HepG2 (cell line): Measurements from ENCODE around the gene ZC3H18. TPM values are rescaled to one million over a fixed set of nuclear protein-coding genes. Genes with fewer than 3 reads are reported as not detected.

ENCODE experiments used
- ARID5B ChIP-seq: IDR thresholded peaks from 2 replicates; pipeline ENCODE4 v1.4.0; 2020; ENCODE audit warnings: mild to moderate bottlenecking, missing genetic modification reagents
- BCL3 ChIP-seq: sonication (generic); formaldehyde crosslinking; IDR thresholded peaks from 2 replicates; pipeline ENCODE4 v1.5.1; 2020; ENCODE audit warnings: mild to moderate bottlenecking, missing genetic modification reagents, moderate library complexity
- CREB1 ChIP-seq, 2 experiments: fragments of 450-650 bp in 1 of 2; IDR thresholded peaks; 2 replicates each; pipeline ENCODE4 v1.6.1; 2016 to 2017; ENCODE audit warnings: control low read depth in 1 of 2, mild to moderate bottlenecking in 1 of 2, missing compliant biosample characterization in 1 of 2, missing genetic modification characterization in 1 of 2
- DMAP1 ChIP-seq: IDR thresholded peaks from 2 replicates; pipeline ENCODE4 v1.6.1; 2016
- DRAP1 ChIP-seq: IDR thresholded peaks from 2 replicates; pipeline ENCODE4 v1.6.1; 2016; ENCODE audit warnings: missing genetic modification reagents, missing compliant biosample characterization
- HDAC1 ChIP-seq: sonication (generic); formaldehyde crosslinking; IDR thresholded peaks from 2 replicates; pipeline ENCODE4 v1.5.1; 2020; ENCODE audit warnings: mild to moderate bottlenecking, missing genetic modification reagents
- HNRNPUL1 ChIP-seq: fragments of 200-400 bp; formaldehyde crosslinking; IDR thresholded peaks from 2 replicates; pipeline ENCODE4 v1.6.1; 2017; ENCODE audit warnings: low read depth, mild to moderate bottlenecking, low read length, moderate library complexity
- JUNB ChIP-seq: sonication (generic); formaldehyde crosslinking; IDR thresholded peaks from 2 replicates; pipeline ENCODE4 v1.8.0; 2022; ENCODE audit warnings: missing genetic modification reagents, mild to moderate bottlenecking, borderline replicate concordance
- KDM2A ChIP-seq: sonication (generic); formaldehyde crosslinking; IDR thresholded peaks from 2 replicates; pipeline ENCODE4 v1.4.0; 2020; ENCODE audit warnings: low read depth, missing genetic modification reagents, borderline replicate concordance
- NFKB2 ChIP-seq: sonication (generic); formaldehyde crosslinking; IDR thresholded peaks from 2 replicates; pipeline ENCODE4 v1.4.0; 2020; ENCODE audit warnings: missing genetic modification reagents, borderline replicate concordance
- PPARG ChIP-seq: conservative IDR thresholded peaks from 2 replicates; pipeline ENCODE4 v1.6.1; 2016; ENCODE audit warnings: missing biosample characterization, missing genetic modification reagents
- SRSF9 ChIP-seq: fragments of 200-400 bp; formaldehyde crosslinking; IDR thresholded peaks from 2 replicates; pipeline ENCODE4 v1.6.1; 2018; ENCODE audit warnings: borderline replicate concordance, mild to moderate bottlenecking, low read depth, low read length; ENCODE audit not compliant: insufficient read depth, poor library complexity, severe bottlenecking
- THAP11 ChIP-seq: IDR thresholded peaks from 2 replicates; pipeline ENCODE4 v1.6.1; 2016; ENCODE audit warnings: missing biosample characterization, missing genetic modification reagents
- TIGD3 ChIP-seq: sonication (generic); formaldehyde crosslinking; IDR thresholded peaks from 2 replicates; pipeline ENCODE4 v1.5.1; 2020; ENCODE audit warnings: mild to moderate bottlenecking, missing genetic modification reagents, borderline replicate concordance
- U2AF1 ChIP-seq: fragments of 200-400 bp; formaldehyde crosslinking; optimal IDR thresholded peaks from 2 replicates; pipeline ENCODE3; 2017; ENCODE audit warnings: mild to moderate bottlenecking, low read depth, low read length
- ZKSCAN5 ChIP-seq: sonication (generic); formaldehyde crosslinking; IDR thresholded peaks from 2 replicates; pipeline ENCODE4 v1.5.1; 2020; ENCODE audit warnings: mild to moderate bottlenecking, missing genetic modification reagents
- ZNF251 ChIP-seq: sonication (generic); formaldehyde crosslinking; IDR thresholded peaks from 2 replicates; pipeline ENCODE4 v1.9.0; 2021; ENCODE audit warnings: mild to moderate bottlenecking, missing genetic modification reagents
- ZNF572 ChIP-seq: sonication (generic); formaldehyde crosslinking; IDR thresholded peaks from 2 replicates; pipeline ENCODE4 v1.5.1; 2020; ENCODE audit warnings: mild to moderate bottlenecking, missing genetic modification reagents
- ZNF790 ChIP-seq: sonication (generic); formaldehyde crosslinking; IDR thresholded peaks from 2 replicates; pipeline ENCODE4 v1.8.0; 2022; ENCODE audit warnings: missing genetic modification reagents, mild to moderate bottlenecking, borderline replicate concordance
- polyA plus RNA-seq, 8 experiments: library from polyadenylated mRNA; depleted of rRNA in 3 of 8; stranded (reverse) in 7 of 8; unstranded in 1 of 8; fragments of >200 nt; fragmentation: Illumina TruSeq in 4 of 8; extraction: Trizol in 4 of 8; gene quantifications; 2 replicates each; pipeline versions ENCODE4 v1.2.1 to v1.2.3, GENCODE V29; 2011 to 2016; ENCODE audit warnings: low read depth in 4 of 8, missing spikeins in 1 of 8, mixed read lengths in 1 of 8; ENCODE audit not compliant: insufficient read depth in 1 of 8
- total RNA-seq, 5 experiments: library from RNA; depleted of rRNA; stranded (reverse); fragments of >200 nt; fragmentation: Illumina TruSeq; extraction: Trizol; gene quantifications; 2 replicates each; pipeline ENCODE4 v1.2.3, GENCODE V29; 2016; ENCODE audit warnings: low read depth in 1 of 5
- TF ChIP-seq, protein P1 (sequence below): sonication (generic); formaldehyde crosslinking; IDR thresholded peaks from 2 replicates; pipeline ENCODE4 v1.5.0; 2020; ENCODE audit warnings: missing genetic modification reagents, mild to moderate bottlenecking, borderline replicate concordance

The ZC3H18 gene
- total and polyA plus RNA-seq, 2 of the 13 experiments (the other 11 are each of a cell fraction or from before 2014, with no cell fraction given): 11.2 to 27.4 TPM

- TF ChIP-seq CREB1 (IDR thresholded peaks at IDR 0.05) (peak; percentile 97), CREB1 (CRISPR knock-in tag; IDR thresholded peaks at IDR 0.05) (peak; percentile 92), ZKSCAN5 (CRISPR knock-in tag) (no peak), BCL3 (CRISPR knock-in tag) (peak; percentile 97), ZNF251 (CRISPR knock-in tag) (peak; percentile 89; the same call in 1 of the 2 replicates), NFKB2 (CRISPR knock-in tag) (no peak), HDAC1 (peak; percentile 95), DRAP1 (CRISPR knock-in tag) (peak; percentile 99), KDM2A (CRISPR knock-in tag) (peak; percentile 76), SRSF9 (no peak), U2AF1 (no peak), ARID5B (CRISPR knock-in tag) (peak; percentile 63), ZNF790 (CRISPR knock-in tag) (peak; percentile 90; the same call in 1 of the 2 replicates), HNRNPUL1 (peak; percentile 27; the same call in 1 of the 2 replicates), ZNF572 (CRISPR knock-in tag) (peak; percentile 25; the same call in 1 of the 2 replicates), DMAP1 (CRISPR knock-in tag) (peak; percentile 86), JUNB (CRISPR knock-in tag) (no peak), TIGD3 (peak; percentile 57; the same call in 1 of the 2 replicates), PPARG (CRISPR knock-in tag) (peak; percentile 60; the same call in 1 of the 2 replicates), THAP11 (CRISPR knock-in tag) (peak; percentile 85)
- TF ChIP-seq, protein P1, sequence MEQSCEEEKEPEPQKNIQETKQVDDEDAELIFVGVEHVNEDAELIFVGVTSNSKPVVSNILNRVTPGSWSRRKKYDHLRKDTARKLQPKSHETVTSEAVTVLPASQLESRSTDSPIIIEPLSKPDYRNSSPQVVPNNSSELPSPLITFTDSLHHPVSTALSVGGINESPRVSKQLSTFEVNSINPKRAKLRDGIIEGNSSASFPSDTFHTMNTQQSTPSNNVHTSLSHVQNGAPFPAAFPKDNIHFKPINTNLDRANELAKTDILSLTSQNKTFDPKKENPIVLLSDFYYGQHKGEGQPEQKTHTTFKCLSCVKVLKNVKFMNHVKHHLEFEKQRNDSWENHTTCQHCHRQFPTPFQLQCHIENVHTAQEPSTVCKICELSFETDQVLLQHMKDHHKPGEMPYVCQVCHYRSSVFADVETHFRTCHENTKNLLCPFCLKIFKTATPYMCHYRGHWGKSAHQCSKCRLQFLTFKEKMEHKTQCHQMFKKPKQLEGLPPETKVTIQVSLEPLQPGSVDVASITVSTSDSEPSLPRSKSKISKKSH (CRISPR knock-in tag): no peak
Observed at GRCh38 chr16:88662843-88663606, 92.8 kb downstream of the ZC3H18 start, which contains the start of gene MVD (continued).
